Glomerular visceral epithelial cell (primary cell): Measurements from ENCODE around the gene ZNF541.
"Not testable (repeated sequence)": the region's sequence is repeated elsewhere in the genome, so short reads cannot be mapped to it uniquely, and the experiment has no call there.

Experiments
- DNase-seq: peaks from one replicate; pipeline ENCODE4 v3.0.0-alpha.2; 2016; ENCODE audit errors: extremely low spot score

The ZNF541 gene

DNA sequence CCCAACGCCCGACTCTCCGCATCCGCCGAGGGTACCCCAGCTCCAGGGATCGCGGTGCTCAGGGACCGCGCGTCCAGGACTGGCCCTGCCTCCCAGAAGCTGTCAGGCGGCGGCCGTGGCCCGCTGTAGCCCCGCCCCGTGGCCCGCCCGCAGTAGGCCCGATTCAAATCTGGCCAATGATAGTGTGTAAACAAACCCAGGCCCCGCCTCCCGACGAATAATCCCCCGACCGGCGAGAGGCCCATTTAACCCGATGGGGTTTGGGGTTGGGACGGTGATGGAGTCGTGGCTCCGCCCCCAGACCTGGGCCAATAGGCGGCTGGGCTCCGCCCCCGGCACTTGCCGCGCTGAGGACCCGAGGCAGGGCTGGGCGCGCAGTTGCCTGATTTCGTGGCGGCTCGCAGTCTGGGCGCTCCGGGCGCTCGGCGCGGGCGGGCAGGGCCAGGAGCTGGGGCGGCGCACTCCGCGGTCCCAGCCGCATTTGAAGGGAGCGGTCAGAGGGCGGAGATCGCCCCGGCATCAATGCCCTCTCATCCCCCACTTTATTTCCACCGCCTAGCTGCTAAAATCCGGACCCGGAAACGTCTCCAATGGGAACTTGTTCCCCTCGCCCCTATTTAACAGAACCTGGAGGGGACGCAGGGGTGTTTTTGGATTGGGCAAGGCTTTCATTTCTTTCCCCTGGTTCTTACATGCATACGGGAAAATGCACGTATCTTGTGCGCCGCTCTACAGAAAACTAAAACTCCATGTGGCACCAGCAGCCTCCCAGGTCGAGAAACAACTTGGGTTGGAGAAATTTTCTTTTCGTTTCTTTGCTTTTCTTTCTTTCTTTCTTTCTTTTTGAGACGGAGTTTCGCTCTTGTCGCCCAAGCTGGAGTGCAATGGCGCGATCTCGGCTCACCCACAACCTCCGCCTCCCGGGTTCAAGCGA is 27.6 kb upstream of the ZNF541 start:
- peak; percentile 99 for DNase-seq

DNA sequence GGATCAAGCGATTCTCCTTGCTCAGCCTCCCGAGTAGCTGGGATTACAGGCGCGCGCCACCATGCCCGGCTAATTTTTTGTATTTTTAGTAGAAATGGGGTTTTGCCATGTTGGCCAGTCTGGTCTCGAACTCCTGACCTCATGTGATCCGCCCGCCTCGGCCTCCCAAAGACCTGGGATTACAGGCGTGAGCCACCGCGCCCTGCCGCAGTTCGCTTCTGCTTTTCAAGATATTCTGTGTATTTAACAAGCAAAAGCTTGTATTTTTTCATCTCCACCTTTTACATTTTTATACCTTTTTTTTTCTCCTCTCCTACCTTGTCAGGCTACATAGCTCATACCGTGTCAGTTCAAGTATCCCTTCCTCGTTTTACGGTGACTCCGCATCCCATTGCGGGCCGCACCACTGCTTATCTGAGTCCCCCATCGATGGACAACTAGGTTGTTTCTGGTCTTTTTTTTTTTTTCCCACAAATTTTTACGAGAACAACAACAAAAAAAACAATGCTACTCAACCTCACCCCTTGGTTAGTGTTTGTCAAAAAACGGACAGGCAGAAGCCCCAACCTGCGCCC is 26.8 kb upstream of the ZNF541 start:
- DNase-seq = peak; percentile 18

DNA sequence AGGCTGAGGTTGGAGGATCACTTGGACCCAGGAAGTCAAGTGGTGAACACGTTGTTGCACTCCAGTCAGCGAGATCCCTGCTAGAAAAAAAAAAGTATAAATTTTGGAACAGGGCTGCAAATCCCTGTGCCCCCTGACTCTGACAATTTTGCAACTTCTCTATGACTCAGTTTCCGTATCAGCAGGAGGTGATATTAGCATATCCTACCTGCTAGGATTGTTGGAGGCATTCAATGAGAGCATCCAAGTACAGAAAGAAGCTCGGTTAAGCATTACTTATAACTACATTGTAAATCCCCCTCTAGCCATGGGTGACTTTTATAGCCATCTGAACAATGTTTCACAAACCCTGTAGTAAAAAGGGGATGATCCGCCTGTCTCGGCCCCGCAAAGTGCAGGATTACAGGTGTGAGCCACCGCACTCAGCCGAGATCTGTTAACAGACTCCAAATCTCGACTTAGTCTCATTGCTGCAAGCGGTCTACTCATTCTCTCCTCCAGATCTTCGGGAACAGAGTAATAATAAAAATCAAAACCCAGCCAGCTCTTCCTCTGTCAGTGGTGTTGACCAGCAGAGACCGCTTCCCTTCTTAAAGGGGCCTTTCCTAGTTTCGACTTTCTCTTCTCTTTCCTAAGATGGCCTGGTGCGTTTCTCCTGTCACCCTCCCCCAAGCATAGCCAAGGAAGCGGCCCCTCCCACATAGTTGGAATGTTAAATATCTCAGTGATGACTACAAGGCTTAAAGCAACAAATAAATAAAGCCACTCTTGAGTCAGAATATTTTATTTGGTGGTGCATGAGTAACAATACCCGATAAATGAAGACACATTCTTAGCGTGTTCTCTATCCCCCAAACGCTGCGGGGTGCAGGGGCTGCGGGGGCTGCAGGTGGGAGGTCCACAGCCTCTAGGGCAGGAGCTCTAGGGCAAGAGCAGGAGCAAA is 25.7 kb upstream of the ZNF541 start:
- DNase-seq = peak; percentile 89

DNA sequence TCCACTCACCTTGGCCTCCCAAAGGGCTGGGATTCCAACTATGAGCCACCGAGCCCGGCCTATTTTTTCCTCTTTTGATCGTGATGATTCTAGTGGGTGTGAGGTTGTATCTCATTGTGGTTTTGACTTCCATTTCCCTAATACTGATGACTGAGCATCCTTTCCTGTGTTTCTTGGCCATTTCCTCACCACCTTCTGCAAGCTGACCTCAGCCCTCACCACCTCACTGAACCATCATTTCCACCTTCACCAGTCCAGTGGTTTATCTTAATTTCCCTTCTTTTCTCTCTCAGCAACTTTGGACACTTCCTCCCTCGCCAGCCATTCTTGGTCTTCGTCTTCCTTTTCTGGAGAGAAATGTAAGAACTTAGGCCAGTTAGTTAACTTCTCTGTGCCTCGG is 23.0 kb upstream of the ZNF541 start:
- no peak for DNase-seq

DNA sequence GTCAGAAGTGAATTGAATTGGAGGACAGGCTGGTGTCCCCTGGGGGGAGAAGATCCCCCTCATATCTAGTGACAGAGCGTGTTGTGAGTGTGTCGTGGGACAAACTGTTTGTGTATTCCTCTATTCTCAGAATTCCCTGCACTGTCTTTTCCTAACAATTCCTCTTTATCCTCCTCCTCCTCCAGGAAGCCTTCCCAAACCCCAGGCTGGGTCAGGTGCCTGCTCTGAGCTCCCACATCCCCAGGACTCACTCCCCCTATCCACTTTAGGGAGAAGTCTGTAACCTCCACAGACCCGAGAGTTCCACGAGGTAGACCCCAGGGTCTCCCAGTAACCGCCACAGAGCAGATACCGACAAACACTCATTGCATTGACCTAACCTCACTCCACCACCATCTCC is 20.9 kb upstream of the ZNF541 start:
- no peak for DNase-seq

DNA sequence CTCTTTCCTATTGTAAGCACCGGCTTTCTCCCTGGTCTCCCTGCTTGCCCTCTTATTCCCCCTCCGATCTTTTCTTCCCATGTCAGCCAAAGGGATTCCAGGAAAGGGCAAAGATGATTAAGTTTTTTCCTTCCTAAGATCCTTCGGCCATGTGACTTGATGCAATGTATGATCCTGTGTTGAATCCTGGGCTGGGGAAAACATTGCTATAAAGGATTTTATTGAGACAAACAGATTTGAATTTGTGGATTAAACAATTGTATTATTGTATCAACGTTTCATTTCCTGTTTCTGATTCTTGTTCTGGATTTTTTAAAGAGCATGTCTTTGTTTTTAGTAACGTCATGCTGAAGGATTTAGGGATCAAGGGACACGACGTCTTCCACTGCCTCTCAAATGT is 16.9 kb upstream of the ZNF541 start:
- DNase-seq = no peak

DNA sequence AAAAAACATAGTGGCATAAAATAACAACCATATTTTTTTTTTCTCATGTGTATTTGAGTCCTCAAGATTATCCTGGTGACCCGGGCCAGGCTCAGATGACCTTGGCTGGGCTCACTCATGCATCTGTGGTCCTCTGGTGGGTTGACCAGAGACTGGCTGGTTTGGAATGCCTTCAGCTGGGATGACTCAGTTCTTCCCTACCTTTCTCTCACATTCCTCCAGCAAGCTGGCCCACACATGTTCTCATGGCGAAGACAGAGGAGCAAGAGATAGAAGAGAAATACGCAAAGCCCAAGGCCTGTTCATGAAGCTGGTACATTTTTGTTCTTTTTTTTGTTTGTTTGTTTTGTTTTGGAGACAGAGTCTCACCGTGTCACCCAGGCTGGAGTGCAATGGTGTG is 14.3 kb upstream of the ZNF541 start:
- no peak for DNase-seq

DNA sequence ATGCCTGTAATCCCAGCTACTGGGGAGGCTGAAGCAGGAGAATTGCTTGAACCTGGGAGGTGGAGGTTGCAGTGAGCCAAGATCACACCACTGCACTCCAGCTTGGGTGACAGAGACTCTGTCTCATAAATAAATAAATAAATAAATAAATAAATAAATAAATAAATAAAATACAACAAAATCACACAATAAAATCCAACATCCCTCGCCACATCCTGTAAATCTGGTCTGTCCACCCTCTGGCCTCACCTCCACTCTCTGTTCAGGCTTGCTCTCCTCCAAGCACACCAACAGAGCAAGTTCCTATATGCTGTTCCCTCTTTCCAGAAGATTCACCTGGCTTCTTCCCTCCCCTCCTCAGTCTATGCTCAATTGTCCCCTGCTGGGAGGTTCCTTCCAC is 10.2 kb upstream of the ZNF541 start:
- not testable (repeated sequence) for DNase-seq

DNA sequence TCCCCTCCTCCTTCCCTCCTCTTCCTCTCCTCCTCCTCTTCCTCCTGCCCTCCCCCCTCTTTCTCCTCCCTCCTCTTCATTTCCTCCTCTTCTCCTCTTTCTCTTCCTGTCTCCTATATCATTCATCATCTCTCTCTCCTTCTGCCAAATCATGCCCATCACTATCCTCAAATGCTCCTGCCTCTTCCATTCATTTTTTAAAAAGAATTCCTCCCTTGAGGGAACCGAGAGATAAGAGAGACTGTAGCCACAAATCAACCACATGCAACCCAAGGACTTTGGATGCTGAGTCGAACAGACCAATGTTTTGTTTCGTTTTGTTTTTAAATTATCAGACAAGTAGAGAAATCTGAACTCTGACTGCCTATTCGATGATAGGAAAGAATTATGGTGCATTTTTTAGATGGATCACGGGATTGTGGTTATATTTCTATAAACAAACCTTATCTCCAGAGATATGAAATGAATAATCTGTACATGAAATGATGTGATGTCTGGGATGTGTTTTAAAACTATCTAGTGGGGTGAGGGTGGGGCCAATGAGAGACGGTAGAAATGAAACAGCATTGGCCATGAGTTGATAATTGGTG is 9.5 kb upstream of the ZNF541 start:
- DNase-seq = no peak

DNA sequence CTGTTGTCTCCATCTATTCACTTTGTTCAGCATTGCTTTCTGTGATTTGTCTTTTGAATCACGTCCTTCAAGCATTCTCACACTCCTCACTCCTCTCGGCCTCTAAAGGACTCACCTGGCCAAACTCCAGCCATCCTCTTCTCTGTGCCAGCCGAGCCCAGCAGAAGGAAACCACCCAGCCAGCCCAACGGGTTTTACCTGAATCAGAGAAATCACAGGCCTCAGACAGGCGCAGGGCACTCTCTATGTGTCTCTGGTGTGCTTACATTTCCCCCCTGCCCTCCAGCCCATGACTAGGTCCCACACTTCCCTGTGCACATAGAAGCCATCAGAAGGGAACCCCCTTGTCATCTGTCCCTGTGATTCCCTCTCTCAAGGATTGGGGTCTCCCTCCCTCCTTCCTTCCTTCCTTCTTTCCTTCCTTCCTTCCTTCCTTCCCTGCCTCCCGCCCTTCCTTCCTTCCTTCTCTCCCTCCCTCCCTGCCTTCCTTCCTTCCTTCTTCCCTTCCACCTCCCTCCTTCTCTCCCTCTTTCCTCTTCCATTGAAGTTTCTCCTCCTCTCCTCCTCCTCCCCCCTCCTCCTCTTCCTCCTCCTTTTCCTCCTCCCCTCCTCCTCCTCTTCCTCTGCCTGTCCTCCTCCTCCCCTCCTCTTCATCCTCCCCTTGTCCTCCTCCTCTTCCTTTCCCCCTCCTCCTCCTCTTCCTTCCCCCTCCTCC is 8.8 kb upstream of the ZNF541 start:
- no peak for DNase-seq

DNA sequence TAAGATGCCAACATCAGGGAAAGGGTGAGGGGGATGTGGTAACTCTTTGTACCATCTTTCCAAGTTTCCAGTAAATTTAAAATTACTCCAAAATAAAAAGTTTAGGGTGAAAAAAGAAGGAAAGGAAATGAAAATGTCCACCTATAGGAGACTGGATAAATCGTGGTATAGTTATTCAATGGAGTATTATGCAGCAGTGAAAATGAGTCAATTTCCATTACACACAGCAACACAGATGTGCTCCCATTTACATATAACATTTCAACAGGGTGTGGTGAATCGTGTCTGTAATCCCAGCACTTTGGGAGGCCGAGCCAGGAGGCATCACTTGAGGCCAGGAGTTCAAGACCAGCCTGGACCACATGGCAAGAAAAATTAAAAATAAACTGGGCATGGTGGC is 7.4 kb upstream of the ZNF541 start:
- no peak for DNase-seq

DNA sequence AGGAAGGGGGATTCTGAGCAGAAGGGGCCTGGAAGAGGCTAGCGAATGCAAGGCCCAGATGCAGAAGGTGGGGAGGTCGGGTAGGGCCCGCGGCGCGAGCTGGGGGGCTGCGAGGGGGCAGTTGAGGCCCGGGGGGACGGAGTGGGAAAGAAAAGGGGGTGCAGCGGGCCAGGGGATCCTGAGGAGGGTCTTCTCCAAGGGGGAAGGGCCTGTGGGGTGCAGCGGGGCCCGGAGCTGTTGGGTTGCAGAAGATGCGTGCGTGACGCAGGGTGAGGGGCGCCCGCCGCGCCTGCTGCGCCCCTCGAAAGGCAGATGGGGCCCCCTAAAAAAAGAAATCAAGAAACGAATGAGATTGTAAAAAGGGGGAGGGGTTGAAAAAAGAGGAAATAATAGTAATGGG is 313 bp downstream of the ZNF541 start:
- DNase-seq = no peak

DNA sequence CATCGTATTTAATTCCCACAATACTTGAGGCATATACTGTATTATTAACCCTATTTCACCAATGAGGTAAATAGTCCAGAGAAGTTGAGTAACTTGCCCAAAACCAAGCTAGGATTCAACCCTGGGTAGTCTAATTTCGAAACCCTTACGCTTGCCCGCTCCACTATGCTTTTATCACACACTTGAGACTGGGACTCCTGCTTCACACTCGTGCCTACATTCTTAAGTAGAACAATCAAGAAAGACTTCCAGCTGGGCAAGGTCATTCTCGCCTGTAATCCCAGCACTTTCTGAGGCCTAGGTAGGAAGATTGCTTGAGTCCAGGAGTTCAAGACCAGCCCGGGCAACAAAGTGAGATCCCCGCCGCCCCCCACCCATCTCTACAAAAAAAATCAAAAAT is 3.6 kb downstream of the ZNF541 start:
- no peak for DNase-seq

DNA sequence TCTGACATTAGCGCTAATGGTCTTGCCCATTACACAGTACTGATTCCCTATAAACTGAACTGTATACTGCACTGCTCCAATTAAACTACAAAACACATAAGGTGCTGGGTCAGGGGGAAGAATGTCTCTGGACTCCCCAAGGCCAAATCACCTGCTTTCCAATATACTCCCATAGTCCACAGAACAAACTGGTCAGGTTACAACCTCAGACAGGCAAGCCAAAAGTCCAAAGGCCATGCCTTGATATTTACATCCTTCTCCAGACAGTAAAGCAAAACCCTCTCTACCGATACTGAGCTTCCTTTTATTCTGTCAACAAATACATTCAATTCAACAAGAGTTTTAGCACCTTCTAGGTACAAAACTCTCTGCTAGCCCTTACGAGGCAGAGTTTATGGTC is 8.9 kb downstream of the ZNF541 start:
- no peak for DNase-seq

DNA sequence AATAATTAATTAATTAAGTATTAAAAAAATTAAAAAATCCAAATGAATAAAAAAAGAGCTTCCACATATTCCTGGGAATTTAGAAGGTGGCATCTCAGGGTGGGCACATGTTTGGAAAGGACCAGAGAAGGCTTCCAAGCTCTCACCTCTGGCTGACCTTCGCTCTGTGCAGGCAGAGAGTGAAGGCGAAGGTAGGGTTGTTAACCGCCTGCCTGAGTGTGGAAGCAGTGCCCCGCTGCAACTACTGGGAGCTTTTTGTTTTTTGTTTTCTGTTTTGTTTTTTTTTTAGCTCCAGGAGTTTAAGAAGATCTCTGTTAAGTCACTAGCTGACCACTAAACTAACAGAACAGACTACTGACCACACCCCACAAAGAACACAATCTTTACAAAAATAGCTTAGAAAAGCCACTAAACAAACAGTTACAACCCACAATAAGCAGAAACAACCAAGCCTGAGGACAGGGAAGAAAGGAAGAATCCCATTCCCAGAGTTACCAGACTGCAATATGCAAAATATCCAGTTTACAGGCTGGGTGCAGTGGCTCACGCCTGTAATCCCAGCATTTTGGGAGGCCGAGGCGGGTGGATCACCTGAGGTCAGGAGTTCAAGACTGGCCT is 11.4 kb downstream of the ZNF541 start:
- DNase-seq = no peak

DNA sequence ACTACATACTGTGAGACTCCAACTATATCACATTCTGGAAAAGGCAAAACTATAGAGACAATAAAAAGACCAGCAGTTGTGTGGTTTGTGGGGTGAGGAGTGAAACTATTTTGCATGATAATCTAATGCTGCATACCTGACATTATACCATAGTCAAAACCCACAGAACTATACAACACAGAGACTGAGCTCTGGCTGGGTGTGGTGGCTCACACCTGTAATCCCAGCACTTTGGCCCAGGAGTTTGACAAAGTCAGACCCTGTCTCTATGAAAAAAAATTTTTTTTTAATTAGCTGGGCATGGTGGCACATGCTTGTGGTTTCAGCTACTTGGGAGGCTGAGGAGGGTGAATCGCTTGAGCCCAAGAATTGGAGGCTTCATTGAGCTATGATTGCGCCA is 11.9 kb downstream of the ZNF541 start:
- no peak for DNase-seq

DNA sequence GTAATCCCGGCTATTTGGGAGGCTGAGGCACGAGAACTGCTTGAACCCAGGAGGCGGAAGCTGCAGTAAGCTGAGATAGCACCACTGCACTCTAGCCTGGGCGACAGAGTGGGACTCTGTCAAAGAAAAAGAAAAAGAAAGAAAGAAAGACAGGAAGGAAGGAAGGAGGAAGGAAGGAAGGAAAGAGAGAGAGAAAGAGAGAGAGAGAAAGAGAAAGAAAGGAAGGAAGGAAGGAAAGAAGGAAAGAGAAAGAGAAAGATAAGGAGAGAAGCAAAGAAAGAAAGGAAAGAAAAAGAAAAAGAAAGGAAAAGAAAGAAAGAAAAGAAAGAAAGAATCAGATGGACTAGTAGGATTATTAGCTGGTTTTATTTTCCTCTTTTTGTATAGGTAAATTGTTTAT is 22.8 kb downstream of the ZNF541 start:
- DNase-seq = no peak

DNA sequence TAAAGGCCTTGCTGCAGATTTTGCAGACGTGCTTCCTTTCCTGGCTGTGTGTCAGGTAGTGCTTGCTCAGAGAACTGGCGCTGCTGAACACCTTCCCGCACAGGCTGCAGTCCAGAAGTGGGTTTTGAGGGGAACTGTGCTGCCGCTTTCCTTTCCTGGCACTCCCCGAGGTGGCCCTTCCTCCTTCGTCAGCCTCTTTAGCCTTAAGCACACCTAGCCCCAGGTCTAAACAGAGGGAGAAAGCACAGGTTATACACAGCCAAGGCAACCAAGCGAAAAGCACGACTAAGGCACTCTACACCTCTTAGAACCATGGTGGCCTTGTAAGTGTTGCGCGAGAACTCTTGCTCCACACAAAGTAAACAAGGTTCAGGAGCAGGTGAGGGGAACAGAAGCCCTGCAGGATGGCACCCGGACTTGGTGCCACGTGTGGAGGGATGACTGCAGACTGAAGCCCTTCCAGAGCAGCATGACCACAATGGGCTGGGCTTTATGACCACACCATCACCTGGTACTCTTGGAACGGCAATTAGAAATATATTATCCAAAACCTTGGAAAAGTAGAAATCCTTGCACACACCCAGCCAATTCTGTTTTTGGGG is 23.6 kb downstream of the ZNF541 start:
- no peak for DNase-seq

DNA sequence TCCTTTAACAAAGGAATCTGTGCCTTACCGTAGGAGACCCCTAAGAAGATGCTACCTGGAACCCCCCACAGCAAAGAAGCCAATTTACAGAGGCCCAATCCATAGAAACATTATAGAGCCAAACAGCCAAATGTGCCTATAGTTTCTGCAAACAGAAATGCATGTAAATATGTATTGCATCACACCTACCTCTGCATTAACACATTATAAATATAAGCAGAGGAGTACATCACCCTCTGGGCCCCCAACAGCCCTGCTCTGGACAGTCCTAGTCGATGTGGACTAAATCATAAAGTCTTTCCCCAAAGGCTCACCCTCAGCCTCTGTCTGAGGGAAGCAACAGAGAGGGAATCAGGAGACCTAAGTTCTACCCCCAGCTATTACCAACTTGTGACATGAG is 25.7 kb downstream of the ZNF541 start:
- DNase-seq = no peak
